Right lobe of liver (tissue), 6 donors: ENCODE results near the gene CALML5. TPM values are rescaled to one million over a fixed set of nuclear protein-coding genes. Genes with fewer than 3 reads are reported as not detected.

ENCODE experiments used
- ATAC-seq, 4 donors: fragments of 200-7000 bp; cut with Tn5 transposase; one replicate each; pipeline ENCODE4 v1.9.1; 2020; ENCODE audit warnings: mild to moderate bottlenecking in 4 of 4, moderate library complexity in 4 of 4
- DNase-seq, 3 donors: peaks; one replicate each; pipeline ENCODE4 v3.0.0-alpha.2; 2020
- H3K27ac ChIP-seq, 3 donors: fragments of 200-600 bp; one replicate each; pipeline ENCODE4 v1.8.0; 2022
- H3K27me3 ChIP-seq, 2 donors: fragments of 200-600 bp; one replicate each; pipeline ENCODE4 v1.8.0; 2022
- H3K36me3 ChIP-seq, 4 donors: fragments of 200-600 bp; sonication (generic) in 1 of 4; one replicate each; pipeline versions ENCODE4 v1.5.1 to v1.8.0; 2017 to 2022; ENCODE audit warnings: control low read depth in 1 of 4
- H3K4me1 ChIP-seq, 4 donors: fragments of 200-600 bp; sonication (generic) in 1 of 4; one replicate each; pipeline versions ENCODE4 v1.5.1 to v1.8.0; 2017 to 2022; ENCODE audit warnings: control low read depth in 1 of 4
- H3K4me3 ChIP-seq, 3 donors: fragments of 200-600 bp; one replicate each; pipeline ENCODE4 v1.8.0; 2022
- H3K9me3 ChIP-seq, 4 donors: fragments of 200-600 bp; sonication (generic) in 1 of 4; one replicate each; pipeline versions ENCODE4 v1.5.1 to v1.8.0; 2017 to 2022; ENCODE audit warnings: control low read depth in 1 of 4
- POLR2A ChIP-seq: fragments of 450-650 bp; IDR thresholded peaks from one replicate; pipeline ENCODE4 v1.6.1; 2017; ENCODE audit warnings: antibody characterized with exemption, mild to moderate bottlenecking
- WGBS: methylation state at CpG from one replicate; pipeline ENCODE4 v1.1.6; 2018; ENCODE audit warnings: low coverage, low lambda C conversion rate; ENCODE audit not compliant: insufficient coverage; ENCODE audit errors: missing lambda C conversion rate; 5-methylcytosine and 5-hydroxymethylcytosine counted together
- intact Hi-C, 2 donors: fragments of 100-400 bp; cut with DNase I; formaldehyde crosslinking; loops; one replicate each; pipeline versions ENCODE4 v1.11.2 to v1.14.1; 2022
- total RNA-seq, 6 experiments: library from RNA; depleted of rRNA in 2 of 6; stranded (reverse); fragments of >200 nt in 2 of 6; fragmentation: NEBNext Ultra II Directional in 3 of 6; extraction: Animal tissue kit (Norgen Biotek cat#: 25700) in 3 of 6; gene quantifications; one replicate each; pipeline versions ENCODE4 v1.1.0 to v1.2.4, GENCODE V29; 2016 to 2023
- TF ChIP-seq, protein P1 (sequence below), 4 donors: fragments of 200-600 bp in 3 of 4; fragments of 450-650 bp in 1 of 4; IDR thresholded peaks; one replicate each; pipeline versions ENCODE4 v1.5.1 to v1.8.0; 2016 to 2022; ENCODE audit warnings: antibody characterized with exemption in 4 of 4, mild to moderate bottlenecking in 2 of 4
- donor health status: DM: no; HTN: yes; CAD: no.
- donor health status: DM: no; HTN: no; CAD: no.
- donor health status: DM: no; HTN: no; CAD: no.
- donor health status: DM: no; HTN: yes; CAD: no.
- donor health status: DM: no; HTN: yes; CAD: no.

Gene CALML5
- total RNA-seq, 6 experiments from 2014 or later = not detected

DNA sequence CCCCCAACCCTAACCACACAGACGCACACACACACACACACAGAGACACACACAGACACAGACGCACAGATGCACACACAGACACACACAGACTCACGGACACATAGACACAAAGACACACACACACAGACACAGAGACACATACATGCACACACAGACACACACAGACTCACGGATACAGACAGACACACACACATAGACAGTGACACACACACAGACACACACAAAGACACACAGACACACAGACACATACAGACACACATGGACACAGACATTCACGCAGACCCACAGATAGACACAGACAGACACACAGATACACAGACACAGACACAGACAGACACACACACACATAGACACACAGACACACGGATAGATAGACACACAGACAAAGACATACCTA lies 2.1 kb downstream of the CALML5 start:
- no peak for DNase-seq
- no peak for ATAC-seq
- Histone ChIP-seq H3K27ac (no peak overlapping the region), H3K9me3 (no peaks in the 10 kb centered on the region), H3K4me3 (no peak overlapping the region), H3K4me1 (no peaks in the 10 kb centered on the region), H3K27me3 (no peaks in the 10 kb centered on the region), H3K36me3 (no peaks in the 10 kb centered on the region)
- 73% methylated on average over 5 of the region's 6 CpGs for WGBS
- intact Hi-C loops = no loop called here
- TF ChIP-seq POLR2A = no peak
- TF ChIP-seq, protein P1, sequence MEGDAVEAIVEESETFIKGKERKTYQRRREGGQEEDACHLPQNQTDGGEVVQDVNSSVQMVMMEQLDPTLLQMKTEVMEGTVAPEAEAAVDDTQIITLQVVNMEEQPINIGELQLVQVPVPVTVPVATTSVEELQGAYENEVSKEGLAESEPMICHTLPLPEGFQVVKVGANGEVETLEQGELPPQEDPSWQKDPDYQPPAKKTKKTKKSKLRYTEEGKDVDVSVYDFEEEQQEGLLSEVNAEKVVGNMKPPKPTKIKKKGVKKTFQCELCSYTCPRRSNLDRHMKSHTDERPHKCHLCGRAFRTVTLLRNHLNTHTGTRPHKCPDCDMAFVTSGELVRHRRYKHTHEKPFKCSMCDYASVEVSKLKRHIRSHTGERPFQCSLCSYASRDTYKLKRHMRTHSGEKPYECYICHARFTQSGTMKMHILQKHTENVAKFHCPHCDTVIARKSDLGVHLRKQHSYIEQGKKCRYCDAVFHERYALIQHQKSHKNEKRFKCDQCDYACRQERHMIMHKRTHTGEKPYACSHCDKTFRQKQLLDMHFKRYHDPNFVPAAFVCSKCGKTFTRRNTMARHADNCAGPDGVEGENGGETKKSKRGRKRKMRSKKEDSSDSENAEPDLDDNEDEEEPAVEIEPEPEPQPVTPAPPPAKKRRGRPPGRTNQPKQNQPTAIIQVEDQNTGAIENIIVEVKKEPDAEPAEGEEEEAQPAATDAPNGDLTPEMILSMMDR (IDR thresholded peaks at IDR 0.05) = no peak

DNA sequence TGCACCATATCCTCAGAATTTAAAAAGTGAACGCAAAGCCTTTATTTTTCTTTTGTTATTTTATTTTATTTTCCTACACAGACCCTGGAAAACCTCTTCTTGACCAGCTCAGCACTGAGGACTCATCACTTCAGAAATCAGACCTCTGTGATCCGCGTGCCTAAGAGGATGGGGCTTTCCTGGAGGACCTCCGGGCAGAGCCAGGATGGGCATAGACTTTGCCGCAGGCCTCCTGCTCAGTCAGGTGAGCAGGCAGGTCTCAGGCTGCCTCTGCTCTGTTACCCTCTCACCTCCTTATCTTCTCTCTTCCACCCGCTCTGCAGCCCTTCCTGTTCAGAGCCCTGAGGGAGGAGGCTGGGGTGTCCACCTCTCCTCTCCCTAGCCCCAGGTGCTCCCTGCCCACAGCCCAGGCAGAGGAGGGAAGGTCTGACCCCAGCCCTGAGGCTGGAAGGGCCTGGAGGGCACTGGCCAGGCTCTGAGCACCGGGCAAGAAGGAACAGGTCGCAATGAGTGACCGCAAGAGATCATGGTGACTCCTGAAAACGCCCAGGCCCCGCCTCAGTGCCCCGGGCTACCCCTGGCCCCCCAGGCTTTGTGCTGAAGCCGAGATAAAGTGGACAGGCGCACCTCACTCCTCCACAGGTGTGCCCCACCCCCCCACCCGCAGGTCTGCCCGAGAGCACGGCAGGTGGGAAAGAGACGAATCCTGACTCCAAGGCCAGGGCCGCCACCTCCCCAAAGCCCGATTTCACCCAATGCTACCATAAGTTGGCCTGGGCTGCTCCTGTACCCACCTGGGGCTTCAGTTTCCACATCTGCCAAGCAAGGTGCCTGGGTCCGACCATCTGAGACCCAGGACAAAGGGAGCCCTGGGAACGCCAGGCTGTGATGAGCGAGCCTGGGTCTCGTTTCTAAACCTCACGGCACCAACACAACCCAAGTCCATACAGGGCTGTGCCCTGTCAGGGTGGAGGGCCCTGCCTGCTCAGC lies 2.8 kb downstream of the CALML5 start:
- Histone ChIP-seq H3K4me1 (no peaks in the 10 kb centered on the region), H3K27ac (no peak overlapping the region), H3K9me3 (no peaks in the 10 kb centered on the region), H3K36me3 (no peaks in the 10 kb centered on the region), H3K27me3 (no peaks in the 10 kb centered on the region), H3K4me3 (no peak overlapping the region)
- ATAC-seq (no peak), DNase-seq (no peak)
- TF ChIP-seq, protein P1 (IDR thresholded peaks at IDR 0.05) = no peak
- no peak for TF ChIP-seq POLR2A
- intact Hi-C loops = no loop called here
- 85% methylated on average over 5 of the region's 25 CpGs for WGBS

DNA sequence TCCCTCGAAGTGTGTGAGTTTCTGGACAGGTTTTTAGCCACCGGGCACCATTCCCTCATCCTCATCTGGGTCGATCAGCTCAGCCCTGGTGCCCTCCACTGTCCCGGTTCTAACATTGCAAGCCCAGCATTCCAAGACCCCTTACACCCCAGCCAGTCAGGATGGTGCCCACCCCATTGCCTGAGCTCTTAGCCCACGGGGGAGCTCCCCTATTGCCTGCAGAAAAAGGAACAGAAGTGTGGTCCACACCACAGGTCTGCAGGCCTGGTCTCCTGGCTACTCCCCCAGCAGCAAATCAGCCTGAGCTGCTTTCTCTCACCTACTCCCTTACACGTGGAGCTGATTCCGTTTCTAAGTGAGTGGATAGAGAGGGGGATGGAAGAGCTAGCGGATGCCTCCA lies 4.8 kb downstream of the CALML5 start:
- Histone ChIP-seq H3K4me3 (no peak overlapping the region), H3K36me3 (no peaks in the 10 kb centered on the region), H3K4me1 (no peaks in the 10 kb centered on the region), H3K27ac (no peak overlapping the region), H3K27me3 (no peaks in the 10 kb centered on the region), H3K9me3 (no peaks in the 10 kb centered on the region)
- DNase-seq = peak in 1 of 3 donors; percentile 26
- no peak for TF ChIP-seq POLR2A
- TF ChIP-seq, protein P1 (IDR thresholded peaks at IDR 0.05) = no peak
- intact Hi-C loops = no loop called here
- ATAC-seq = no peak
- WGBS = 76% methylated on average over 4 of the region's 8 CpGs

DNA sequence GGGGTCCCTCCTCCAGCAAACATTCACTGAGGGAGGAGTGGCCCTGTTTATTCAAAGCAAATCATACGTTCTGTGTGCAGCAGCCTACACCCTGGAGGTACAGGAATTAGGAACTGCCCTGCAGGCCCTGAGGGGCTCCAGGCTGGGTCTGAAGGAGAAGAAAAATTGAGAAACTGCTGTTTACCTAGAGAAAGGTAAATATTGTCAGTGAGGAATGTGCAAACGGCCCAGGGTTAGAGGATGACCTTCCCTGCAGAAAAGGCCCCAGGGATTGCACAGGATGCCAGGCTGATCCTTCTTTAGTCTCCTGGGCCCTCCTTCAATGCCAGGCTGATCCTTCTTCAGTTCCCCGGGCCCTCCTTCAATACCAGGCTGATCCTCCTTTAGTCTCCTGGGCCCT lies 5.7 kb downstream of the CALML5 start:
- Histone ChIP-seq H3K27ac (no peak overlapping the region), H3K4me1 (no peaks in the 10 kb centered on the region), H3K9me3 (no peaks in the 10 kb centered on the region), H3K4me3 (no peak overlapping the region), H3K36me3 (no peaks in the 10 kb centered on the region), H3K27me3 (no peaks in the 10 kb centered on the region)
- intact Hi-C loops = no loop called here
- TF ChIP-seq, protein P1 (IDR thresholded peaks at IDR 0.05) = no peak
- no peak for TF ChIP-seq POLR2A
- WGBS = 33% methylated on average over 2 of the region's 3 CpGs
- peak in 1 of 3 donors; percentile 32 for DNase-seq
- ATAC-seq = peak; percentile 58 to 85 (median 79)
